Erythroblast (primary cell): ENCODE data around the gene OAS1.

ENCODE experiments used
- GATA1 ChIP-seq: IDR thresholded peaks from 2 replicates; pipeline ENCODE4 v1.6.1; 2011; ENCODE audit warnings: low read depth, mild to moderate bottlenecking, control low read depth, low read length, moderate library complexity
- POLR2A ChIP-seq: IDR thresholded peaks from 2 replicates; pipeline ENCODE4 v1.6.1; 2011; ENCODE audit warnings: mild to moderate bottlenecking, low read length

GRCh38 chr12:112909693-112910092 lies 2.9 kb downstream of the OAS1 start:
- TF ChIP-seq POLR2A (no peak), GATA1 (no peak)
